HG02840 (cell line): ENCODE results near the gene FGGY.
"Not testable (repeated sequence)": the region's sequence is repeated elsewhere in the genome, so short reads cannot be mapped to it uniquely, and the experiment has no call there.

Experiments
- ATAC-seq: cut with Tn5 transposase; IDR thresholded peaks from one replicate; pipeline ENCODE4 v1.9.1; 2021; ENCODE audit warnings: mild to moderate bottlenecking, moderate library complexity, moderate number of reproducible peaks; ENCODE audit not compliant: unreplicated experiment, low FRiP score

FGGY gene

GRCh38 chr1:59296358-59297256, at the start of gene FGGY:
Gene FGGY, plus strand, starts transcription at chr1:59297094. Its CDS starts 24,456 bp downstream, at chr1:59321550.
- ATAC-seq, result peak; percentile 97

GRCh38 chr1:59248758-59249157, 48.1 kb upstream of the FGGY start:
- ATAC-seq, result no peak

GRCh38 chr1:59249396-59250137, 47.3 kb upstream of the FGGY start:
- no peak for ATAC-seq

- not testable (repeated sequence) for ATAC-seq
Observed at GRCh38 chr1:59251061-59251460, 45.8 kb upstream of the FGGY start.

GRCh38 chr1:59256429-59256828, 40.5 kb upstream of the FGGY start:
- ATAC-seq, result not testable (repeated sequence)

GRCh38 chr1:59258412-59259032, 38.4 kb upstream of the FGGY start:
- no peak for ATAC-seq

- no peak for ATAC-seq
Observed at GRCh38 chr1:59261537-59261936, 35.4 kb upstream of the FGGY start.

- no peak for ATAC-seq
Observed at GRCh38 chr1:59262631-59263030, 34.3 kb upstream of the FGGY start.

GRCh38 chr1:59263111-59263510, 33.8 kb upstream of the FGGY start:
- no peak for ATAC-seq

GRCh38 chr1:59265622-59266021, 31.3 kb upstream of the FGGY start:
- no peak for ATAC-seq

GRCh38 chr1:59266180-59266926, 30.5 kb upstream of the FGGY start:
- peak; percentile 75 for ATAC-seq

GRCh38 chr1:59266927-59267293, 30.0 kb upstream of the FGGY start:
- ATAC-seq, result peak; percentile 40

- ATAC-seq, result no peak
Observed at GRCh38 chr1:59268406-59268805, 28.5 kb upstream of the FGGY start.

GRCh38 chr1:59271561-59272260, 25.2 kb upstream of the FGGY start:
- no peak for ATAC-seq

GRCh38 chr1:59272507-59272906, 24.4 kb upstream of the FGGY start:
- no peak for ATAC-seq

- ATAC-seq, result no peak
Observed at GRCh38 chr1:59276439-59276851, 20.4 kb upstream of the FGGY start.

GRCh38 chr1:59278780-59279354, 18.0 kb upstream of the FGGY start:
- no peak for ATAC-seq

GRCh38 chr1:59279645-59280044, 17.2 kb upstream of the FGGY start:
- ATAC-seq, result no peak

- no peak for ATAC-seq
Observed at GRCh38 chr1:59282951-59283350, 13.9 kb upstream of the FGGY start.
